Naive thymus-derived CD4-positive, alpha-beta T cell (primary cell): ENCODE measurements around the gene VPS13D. TPM values are rescaled to one million over a fixed set of nuclear protein-coding genes. Genes with fewer than 3 reads are reported as not detected.
A peak's percentile ranks its signal among the peaks of the same experiment; 100 is the strongest.

Experiments
- ATAC-seq: fragments of 150-1000 bp; cut with Tn5 transposase; 2 replicates; pipeline ENCODE4 v1.10.0; 2021; ENCODE audit warnings: mild to moderate bottlenecking, moderate library complexity
- CTCF ChIA-PET: fragments of 350-600 bp; sonication (Branson Sonifier 250); formaldehyde crosslinking; loops from one replicate; lab custom pipeline; 2021; ENCODE audit warnings: antibody characterized with exemption; lab: Charles Lee
- POLR2A ChIA-PET: fragments of 350-600 bp; sonication (Branson Sonifier 250); formaldehyde crosslinking; loops from one replicate; lab custom pipeline; 2021; ENCODE audit warnings: antibody characterized with exemption, inconsistent platforms; lab: Charles Lee
- DNase-seq, 9 donors: peaks; one replicate each; pipeline versions ENCODE4 v3.0.0 to v3.0.0-alpha.2; 2020 to 2022; ENCODE audit warnings: mixed read lengths in 1 of 9
- H3K27ac ChIP-seq: one replicate; pipeline ENCODE4 v1.7.0; 2013; ENCODE audit warnings: mild to moderate bottlenecking, low read depth, low read length, moderate library complexity
- H3K27me3 ChIP-seq, 2 donors: one replicate each; pipeline ENCODE4 v1.7.0; 2013; ENCODE audit warnings: low read length in 2 of 2, mild to moderate bottlenecking in 2 of 2, moderate library complexity in 2 of 2; ENCODE audit not compliant: control insufficient read depth in 2 of 2, insufficient read depth in 2 of 2
- H3K36me3 ChIP-seq, 3 experiments: 1 replicate in 2 of 3; 2 replicates in 1 of 3; pipeline ENCODE4 v1.7.0; 2013; ENCODE audit warnings: low read length in 3 of 3, mild to moderate bottlenecking in 3 of 3, moderate library complexity in 1 of 3; ENCODE audit not compliant: insufficient read depth in 3 of 3, control insufficient read depth in 2 of 3
- H3K4me1 ChIP-seq, 2 donors: one replicate each; pipeline ENCODE4 v1.7.0; 2013; ENCODE audit warnings: low read length in 2 of 2, mild to moderate bottlenecking in 2 of 2, moderate library complexity in 1 of 2; ENCODE audit not compliant: control insufficient read depth in 2 of 2, insufficient read depth in 2 of 2
- H3K4me3 ChIP-seq: 2 replicates; pipeline ENCODE4 v1.7.0; 2013; ENCODE audit warnings: mild to moderate bottlenecking, low read length
- H3K9me3 ChIP-seq, 3 experiments: 1 replicate in 2 of 3; 2 replicates in 1 of 3; pipeline ENCODE4 v1.7.0; 2013; ENCODE audit warnings: low read length in 3 of 3; ENCODE audit not compliant: control insufficient read depth in 2 of 3
- H3K27ac Mint-ChIP-seq, 9 donors: one replicate each; pipeline ENCODE4 v1.8.0; 2020 to 2022; ENCODE audit warnings: mixed read lengths in 9 of 9, mild to moderate bottlenecking in 8 of 9, moderate library complexity in 5 of 9, inconsistent platforms in 2 of 9
- H3K27me3 Mint-ChIP-seq, 5 donors: one replicate each; pipeline ENCODE4 v1.8.0; 2021 to 2022; ENCODE audit warnings: mixed read lengths in 5 of 5, mild to moderate bottlenecking in 1 of 5
- H3K36me3 Mint-ChIP-seq, 5 donors: one replicate each; pipeline ENCODE4 v1.8.0; 2020 to 2022; ENCODE audit warnings: mixed read lengths in 5 of 5, mild to moderate bottlenecking in 3 of 5, inconsistent platforms in 1 of 5
- H3K4me1 Mint-ChIP-seq, 7 donors: one replicate each; pipeline ENCODE4 v1.8.0; 2020 to 2022; ENCODE audit warnings: mixed read lengths in 7 of 7, mild to moderate bottlenecking in 3 of 7, inconsistent platforms in 1 of 7
- H3K4me3 Mint-ChIP-seq, 10 donors: one replicate each; pipeline ENCODE4 v1.8.0; 2020 to 2022; ENCODE audit warnings: mild to moderate bottlenecking in 10 of 10, mixed read lengths in 10 of 10, moderate library complexity in 6 of 10, inconsistent platforms in 2 of 10
- H3K9me3 Mint-ChIP-seq, 11 donors: one replicate each; pipeline ENCODE4 v1.8.0; 2020 to 2022; ENCODE audit warnings: mixed read lengths in 11 of 11, mild to moderate bottlenecking in 4 of 11, inconsistent platforms in 1 of 11, moderate library complexity in 1 of 11
- intact Hi-C, 2 donors: fragments of 100-400 bp; cut with micrococcal nuclease; formaldehyde crosslinking; loops; one replicate each; pipeline ENCODE4 v1.15.1; 2023
- polyA plus RNA-seq, 2 donors: library from polyadenylated mRNA; unstranded; fragments of 300-500 nt; fragmentation: Illumina TruSeq; gene quantifications; one replicate each; pipeline ENCODE4 v1.2.3, GENCODE V29; 2021
- total RNA-seq, 6 experiments: library from RNA in 5 of 6; stranded (reverse) in 5 of 6; gene quantifications; 1 replicate in 5 of 6; 2 replicates in 1 of 6; pipeline ENCODE4 v1.2.3 and lab custom pipeline; 2021 to 2026

VPS13D gene
- total and polyA plus RNA-seq, 7 experiments from 2014 or later, result 6.5 to 94.4 (median 73.2) TPM

- peaks cover 8 to 70% (median 40%) of the 10 kb centered on the region in 5 donors for H3K36me3 Mint-ChIP-seq
- ATAC-seq (peak; percentile 71), DNase-seq (peak in 6 of 9 donors; percentile 20 to 38 (median 28))
- H3K4me3 ChIP-seq, result peak overlapping the region; percentile 22
- H3K4me1 Mint-ChIP-seq, result peaks cover 41 to 56% (median 55%) of the 10 kb centered on the region in 7 donors
- H3K9me3 ChIP-seq, result no peaks in the 10 kb centered on the region
- ChIA-PET POLR2A (interaction anchor here (1.0 to 1.7 kb wide), 3 partner anchors 109 to 232 kb away, joined by 3 to 4 read pairs (median 3); no protein-coding TSS in a partner anchor), CTCF (interaction anchor here (0.7 to 1.0 kb wide), 4 partner anchors 101 to 275 kb away, joined by 3 read pairs; no protein-coding TSS in a partner anchor)
- H3K27ac Mint-ChIP-seq, result peak overlapping the region; percentile 90 to 98 (median 95)
- peaks cover 17 to 30% of the 10 kb centered on the region in 2 donors for H3K4me1 ChIP-seq
- intact Hi-C loops, result loop anchor here in 1 of 2 donors (1.0 to 2.0 kb wide), 2 partner anchors 39 to 273 kb away; partner anchors contain the start of gene DHRS3
- peak overlapping the region; percentile 64 for H3K27ac ChIP-seq
- peak overlapping the region; percentile 72 to 87 (median 82) for H3K4me3 Mint-ChIP-seq
- H3K9me3 Mint-ChIP-seq, result peaks cover 0 to 8% (median 4%) of the 10 kb centered on the region in 11 donors
- no peaks in the 10 kb centered on the region for H3K27me3 Mint-ChIP-seq
- peaks cover 3 to 20% (median 18%) of the 10 kb centered on the region in 3 experiments for H3K36me3 ChIP-seq
- H3K27me3 ChIP-seq, result no peaks in the 10 kb centered on the region
Observed at GRCh38 chr1:12345350-12346217, 115.8 kb downstream of the VPS13D start.

- ATAC-seq (no peak), DNase-seq (no peak)
- peaks cover 11 to 75% (median 46%) of the 10 kb centered on the region in 5 donors for H3K36me3 Mint-ChIP-seq
- ChIA-PET POLR2A (no interaction called here), CTCF (no interaction called here)
- no peaks in the 10 kb centered on the region for H3K27me3 ChIP-seq
- peaks cover 0 to 13% (median 4%) of the 10 kb centered on the region in 11 donors for H3K9me3 Mint-ChIP-seq
- no peak overlapping the region for H3K4me3 ChIP-seq
- peaks cover 17 to 25% of the 10 kb centered on the region in 2 donors for H3K4me1 ChIP-seq
- peak overlapping the region in 8 of 9 donors; percentile 90 to 98 (median 96) for H3K27ac Mint-ChIP-seq
- H3K27me3 Mint-ChIP-seq, result no peaks in the 10 kb centered on the region
- H3K27ac ChIP-seq, result peak overlapping the region; percentile 64
- no peaks in the 10 kb centered on the region for H3K9me3 ChIP-seq
- H3K36me3 ChIP-seq, result peaks cover 3 to 24% (median 20%) of the 10 kb centered on the region in 3 experiments
- peak overlapping the region in 3 of 10 donors; percentile 5 to 83 (median 78) for H3K4me3 Mint-ChIP-seq
- peaks cover 33 to 45% (median 45%) of the 10 kb centered on the region in 7 donors for H3K4me1 Mint-ChIP-seq
- intact Hi-C loops, result no loop called here
Observed at GRCh38 chr1:12346483-12347151, 116.8 kb downstream of the VPS13D start.

- ChIA-PET CTCF (no interaction called here), POLR2A (no interaction called here)
- peaks cover 3 to 24% (median 20%) of the 10 kb centered on the region in 3 experiments for H3K36me3 ChIP-seq
- H3K9me3 ChIP-seq, result no peaks in the 10 kb centered on the region
- intact Hi-C loops, result no loop called here
- no peak overlapping the region for H3K27ac ChIP-seq
- Mint-ChIP-seq H3K4me1 (peaks cover 27 to 34% (median 32%) of the 10 kb centered on the region in 7 donors), H3K36me3 (peaks cover 4 to 68% (median 35%) of the 10 kb centered on the region in 5 donors), H3K27ac (no peak overlapping the region), H3K9me3 (peaks cover 0 to 13% (median 4%) of the 10 kb centered on the region in 11 donors), H3K27me3 (no peaks in the 10 kb centered on the region), H3K4me3 (no peak overlapping the region)
- no peaks in the 10 kb centered on the region for H3K27me3 ChIP-seq
- H3K4me1 ChIP-seq, result peaks cover 17 to 21% of the 10 kb centered on the region in 2 donors
- DNase-seq (no peak), ATAC-seq (no peak)
- H3K4me3 ChIP-seq, result no peak overlapping the region
Observed at GRCh38 chr1:12348113-12348512, 118.3 kb downstream of the VPS13D start.

- Histone ChIP-seq H3K4me3 (no peak overlapping the region), H3K27ac (no peak overlapping the region), H3K4me1 (no peaks in the 10 kb centered on the region), H3K27me3 (no peaks in the 10 kb centered on the region), H3K9me3 (no peaks in the 10 kb centered on the region), H3K36me3 (peaks cover 16 to 58% (median 34%) of the 10 kb centered on the region in 3 experiments)
- Mint-ChIP-seq H3K4me1 (peaks cover 0 to 8% (median 2%) of the 10 kb centered on the region in 7 donors), H3K27me3 (no peaks in the 10 kb centered on the region), H3K36me3 (peaks cover 15 to 80% (median 59%) of the 10 kb centered on the region in 5 donors), H3K4me3 (no peak overlapping the region), H3K27ac (no peak overlapping the region), H3K9me3 (peaks cover 0 to 13% (median 4%) of the 10 kb centered on the region in 11 donors)
- no peak for ATAC-seq
- DNase-seq, result no peak
- CTCF ChIA-PET, result no interaction called here
- intact Hi-C loops, result no loop called here
- POLR2A ChIA-PET, result no interaction called here
Observed at GRCh38 chr1:12353981-12354380, 124.2 kb downstream of the VPS13D start.

GRCh38 chr1:12356004-12356890, 126.4 kb downstream of the VPS13D start:
- intact Hi-C loops, result no loop called here
- Histone ChIP-seq H3K4me3 (no peak overlapping the region), H3K27me3 (no peaks in the 10 kb centered on the region), H3K36me3 (peaks cover 13 to 46% (median 22%) of the 10 kb centered on the region in 3 experiments), H3K4me1 (no peaks in the 10 kb centered on the region), H3K27ac (no peak overlapping the region), H3K9me3 (no peaks in the 10 kb centered on the region)
- Mint-ChIP-seq H3K4me1 (peaks cover 0 to 19% (median 6%) of the 10 kb centered on the region in 7 donors), H3K27me3 (no peaks in the 10 kb centered on the region), H3K36me3 (peaks cover 10 to 72% (median 46%) of the 10 kb centered on the region in 5 donors), H3K27ac (peak overlapping the region in 2 of 9 donors; percentile 4 to 19), H3K9me3 (no peaks in the 10 kb centered on the region), H3K4me3 (no peak overlapping the region)
- CTCF ChIA-PET, result interaction anchor here (0.6 kb wide), 1 partner anchor 213 kb away, joined by 3 read pairs; no protein-coding TSS in a partner anchor
- POLR2A ChIA-PET, result no interaction called here
- no peak for ATAC-seq
- DNase-seq, result no peak
